GM18867 (cell line): ENCODE results near the gene KCNE4.

ENCODE experiments used
- ATAC-seq: cut with Tn5 transposase; IDR thresholded peaks from one replicate; pipeline ENCODE4 v1.9.1; 2021; ENCODE audit warnings: mild to moderate bottlenecking, moderate library complexity; ENCODE audit not compliant: unreplicated experiment

The KCNE4 gene

GRCh38 chr2:223083402-223084070 is 31.5 kb downstream of the KCNE4 start:
- ATAC-seq, result no peak

DNA sequence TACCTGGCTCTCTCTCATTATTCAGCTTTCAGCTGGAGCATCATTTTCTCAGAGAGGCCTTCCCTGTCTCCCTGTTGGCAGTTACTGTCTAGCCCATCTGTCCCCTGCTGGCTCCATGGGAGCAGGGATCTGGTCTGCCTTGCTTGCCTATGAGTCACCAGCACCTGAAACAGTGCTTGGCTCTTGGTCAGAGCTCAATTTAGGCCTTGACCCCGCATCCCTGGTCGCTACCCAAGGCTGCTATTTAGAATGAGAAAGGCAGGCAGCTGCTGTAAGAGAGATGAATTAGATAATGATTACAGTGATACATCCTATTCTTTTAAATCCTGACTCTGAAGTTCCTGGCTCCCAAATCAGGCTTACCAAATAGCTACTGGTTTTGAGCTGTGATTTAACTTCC is 32.9 kb downstream of the KCNE4 start:
- ATAC-seq, result no peak

GRCh38 chr2:223086370-223086981 is 34.5 kb downstream of the KCNE4 start:
- no peak for ATAC-seq

DNA sequence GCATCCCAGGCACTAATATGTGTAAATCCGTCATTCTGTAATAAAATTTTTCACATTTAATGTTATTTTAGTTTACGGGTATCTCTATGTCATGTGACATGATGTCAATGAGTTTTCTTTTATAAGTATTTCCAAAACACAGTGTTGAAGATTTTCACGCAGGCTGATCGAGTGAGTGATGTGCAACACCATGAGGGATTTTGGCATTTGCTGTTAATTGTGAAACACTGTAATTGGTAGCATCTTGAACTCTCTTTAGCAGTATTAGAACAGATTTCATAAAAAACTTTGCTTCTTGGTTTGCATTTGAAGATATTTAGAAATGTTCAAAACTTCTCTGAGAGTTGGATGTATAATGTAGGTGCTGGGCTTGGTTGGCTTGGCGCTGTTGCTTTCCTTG is 35.5 kb downstream of the KCNE4 start:
- no peak for ATAC-seq

DNA sequence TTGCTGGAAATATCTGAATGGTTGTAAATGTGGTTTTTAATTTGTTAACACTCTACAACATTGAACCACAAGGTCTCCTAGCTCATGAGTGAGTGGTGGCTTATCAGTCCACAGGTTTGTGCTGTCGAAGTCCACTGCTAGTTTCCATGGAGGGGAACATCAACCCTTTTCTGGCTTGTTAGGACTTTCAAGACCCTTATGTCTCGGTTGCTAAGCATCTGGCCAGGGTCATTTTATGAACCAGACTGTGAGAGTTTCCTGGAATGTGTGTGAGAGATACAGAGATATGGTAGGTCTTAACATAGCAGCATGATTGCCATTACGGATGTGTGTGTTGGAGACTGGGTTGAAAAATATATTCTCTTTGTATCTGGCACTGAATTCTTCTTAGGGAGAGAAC is 36.9 kb downstream of the KCNE4 start:
- no peak for ATAC-seq

- ATAC-seq, result no peak
Measured at GRCh38 chr2:223090039-223090438, 38.0 kb downstream of the KCNE4 start.

- ATAC-seq, result no peak
Measured at GRCh38 chr2:223090540-223091235, 38.7 kb downstream of the KCNE4 start.

GRCh38 chr2:223092667-223093066 is 40.7 kb downstream of the KCNE4 start:
- ATAC-seq, result no peak

- ATAC-seq, result no peak
Measured at GRCh38 chr2:223093436-223094241, 41.6 kb downstream of the KCNE4 start.

DNA sequence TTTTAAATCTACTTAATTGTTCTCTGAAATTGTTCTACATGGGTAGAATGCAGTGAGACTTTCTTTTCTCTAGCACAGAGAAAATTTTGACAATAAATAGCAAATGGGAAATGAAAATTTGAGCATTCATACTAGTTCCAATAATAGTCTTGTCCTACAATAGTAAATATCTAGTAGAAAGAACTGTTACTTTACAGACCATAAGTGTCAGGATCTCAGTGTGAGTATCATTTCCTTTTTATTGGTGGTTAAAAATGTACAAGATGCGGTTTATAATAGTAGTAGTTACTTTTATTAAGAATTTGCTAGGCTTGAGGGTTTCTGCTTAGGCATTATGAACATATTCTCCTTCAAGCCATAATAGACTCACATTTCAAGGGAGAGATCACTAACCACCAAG is 43.2 kb downstream of the KCNE4 start:
- ATAC-seq, result peak; percentile 64

- no peak for ATAC-seq
Measured at GRCh38 chr2:223096235-223096970, 44.4 kb downstream of the KCNE4 start.

DNA sequence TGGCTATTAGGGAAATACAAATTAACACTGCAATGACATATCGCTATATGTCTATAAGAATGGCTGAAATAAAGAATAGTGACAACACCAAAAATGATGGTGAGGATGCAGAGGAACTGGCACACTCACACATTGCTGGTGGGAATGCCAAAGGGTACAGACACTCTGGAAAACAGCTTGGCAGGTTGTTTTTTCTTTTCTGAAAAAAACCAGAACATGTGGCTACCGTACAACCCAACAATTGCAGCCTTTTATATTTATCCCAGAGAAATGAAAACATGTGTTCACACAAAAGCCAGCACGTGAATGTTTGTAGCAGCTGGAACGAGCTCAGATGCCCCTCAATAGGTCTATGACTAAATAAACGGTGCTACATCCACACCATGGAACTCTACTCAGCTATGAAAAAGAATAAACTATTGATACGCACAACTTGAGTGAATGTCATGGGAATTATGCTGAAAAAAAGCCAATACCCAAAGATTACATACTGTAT is 45.9 kb downstream of the KCNE4 start:
- no peak for ATAC-seq

DNA sequence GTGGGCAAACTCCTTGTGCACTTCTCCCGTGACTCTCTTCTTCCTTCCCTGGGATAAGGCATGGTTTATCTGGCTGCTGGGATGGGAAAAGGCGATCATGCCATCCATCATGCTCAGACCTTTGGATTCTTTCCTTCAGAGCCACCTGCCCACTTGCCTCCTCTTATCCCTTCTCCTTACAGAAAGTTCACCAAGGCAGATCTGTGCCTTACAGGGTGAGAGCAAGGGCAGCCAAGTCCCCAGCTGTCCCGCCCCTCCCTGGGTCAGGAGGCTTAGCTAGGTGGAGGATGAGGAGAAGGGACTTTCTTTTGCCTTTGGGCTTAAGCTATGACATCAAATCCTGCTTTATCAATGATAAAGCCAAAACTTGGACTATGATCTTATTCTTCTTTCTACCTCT is 47.6 kb downstream of the KCNE4 start:
- no peak for ATAC-seq

GRCh38 chr2:223100061-223100511 is 48.1 kb downstream of the KCNE4 start:
- no peak for ATAC-seq

GRCh38 chr2:223101340-223102039 is 49.5 kb downstream of the KCNE4 start:
- ATAC-seq, result peak; percentile 85

GRCh38 chr2:223102040-223102400 is 50.0 kb downstream of the KCNE4 start:
- no peak for ATAC-seq

- ATAC-seq, result no peak
Measured at GRCh38 chr2:223102450-223102849, 50.5 kb downstream of the KCNE4 start.

- no peak for ATAC-seq
Measured at GRCh38 chr2:223104336-223105132, 52.5 kb downstream of the KCNE4 start.
